HG03025 (cell line): ENCODE results near the gene GPR183.

ENCODE experiments used
- ATAC-seq: cut with Tn5 transposase; IDR thresholded peaks from one replicate; pipeline ENCODE4 v1.9.1; 2021; ENCODE audit warnings: mild to moderate bottlenecking, moderate library complexity; ENCODE audit not compliant: unreplicated experiment, low FRiP score

The GPR183 gene

GRCh38 chr13:99339736-99340397 is 32.7 kb upstream of the GPR183 start:
- ATAC-seq, result no peak

- no peak for ATAC-seq
These were observed 32.1 kb upstream of the GPR183 start for GRCh38 chr13:99339230-99339721.

GRCh38 chr13:99335603-99336002 is 28.4 kb upstream of the GPR183 start:
- ATAC-seq, result no peak

- ATAC-seq, result no peak
These were observed 27.9 kb upstream of the GPR183 start for GRCh38 chr13:99335087-99335486.

- ATAC-seq, result no peak
These were observed 27.0 kb upstream of the GPR183 start for GRCh38 chr13:99334221-99334620.

GRCh38 chr13:99332456-99332855 is 25.3 kb upstream of the GPR183 start:
- no peak for ATAC-seq

GRCh38 chr13:99331881-99332293 is 24.7 kb upstream of the GPR183 start:
- peak; percentile 86 for ATAC-seq

GRCh38 chr13:99330942-99331341 is 23.7 kb upstream of the GPR183 start:
- no peak for ATAC-seq

GRCh38 chr13:99329477-99329876 is 22.3 kb upstream of the GPR183 start:
- no peak for ATAC-seq

- no peak for ATAC-seq
These were observed 20.6 kb upstream of the GPR183 start for GRCh38 chr13:99327761-99328160.

GRCh38 chr13:99327126-99327525 is 19.9 kb upstream of the GPR183 start:
- no peak for ATAC-seq

GRCh38 chr13:99326012-99326411 is 18.8 kb upstream of the GPR183 start:
- ATAC-seq, result no peak

- ATAC-seq, result no peak
These were observed 16.3 kb upstream of the GPR183 start for GRCh38 chr13:99323488-99323887.

GRCh38 chr13:99322297-99323103 is 15.3 kb upstream of the GPR183 start:
- peak; percentile 84 for ATAC-seq

GRCh38 chr13:99321709-99322108 is 14.5 kb upstream of the GPR183 start:
- ATAC-seq, result no peak

GRCh38 chr13:99320693-99321481 is 13.7 kb upstream of the GPR183 start:
- ATAC-seq, result no peak

- ATAC-seq, result no peak
These were observed 9.6 kb upstream of the GPR183 start for GRCh38 chr13:99316657-99317256.

GRCh38 chr13:99316224-99316623 is 9.0 kb upstream of the GPR183 start:
- ATAC-seq, result no peak

- ATAC-seq, result no peak
These were observed 8.0 kb upstream of the GPR183 start for GRCh38 chr13:99315186-99315585.

- ATAC-seq, result no peak
These were observed 7.5 kb upstream of the GPR183 start for GRCh38 chr13:99314640-99315176.
